ENCODE data around the gene INKA2.

DNA sequence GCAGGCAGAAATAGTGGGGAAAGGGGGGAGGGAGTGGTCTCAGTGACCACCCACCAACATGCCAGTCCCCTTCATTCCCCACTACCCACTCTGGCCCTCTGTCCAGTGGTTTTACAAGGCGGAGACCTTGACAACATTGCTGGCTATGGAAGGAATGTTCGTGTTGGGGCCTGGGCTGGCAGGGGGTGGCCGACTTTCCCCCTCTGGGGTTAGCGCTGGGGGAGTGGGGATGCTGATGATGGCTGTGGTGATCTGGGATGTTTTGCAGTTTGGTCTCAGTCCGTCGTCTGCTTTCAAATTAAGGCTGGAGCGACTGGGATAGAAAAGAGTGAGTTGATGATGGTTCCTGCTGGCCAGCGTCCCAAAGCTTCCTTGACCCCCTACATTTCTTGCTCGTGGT lies 36.8 kb upstream of the INKA2 start:
- TF ChIP-seq POLR2AphosphoS5 (IDR thresholded peaks at IDR 0.05; ENCODE audit: low read depth): no peak
- TF ChIP-seq, protein P1, sequence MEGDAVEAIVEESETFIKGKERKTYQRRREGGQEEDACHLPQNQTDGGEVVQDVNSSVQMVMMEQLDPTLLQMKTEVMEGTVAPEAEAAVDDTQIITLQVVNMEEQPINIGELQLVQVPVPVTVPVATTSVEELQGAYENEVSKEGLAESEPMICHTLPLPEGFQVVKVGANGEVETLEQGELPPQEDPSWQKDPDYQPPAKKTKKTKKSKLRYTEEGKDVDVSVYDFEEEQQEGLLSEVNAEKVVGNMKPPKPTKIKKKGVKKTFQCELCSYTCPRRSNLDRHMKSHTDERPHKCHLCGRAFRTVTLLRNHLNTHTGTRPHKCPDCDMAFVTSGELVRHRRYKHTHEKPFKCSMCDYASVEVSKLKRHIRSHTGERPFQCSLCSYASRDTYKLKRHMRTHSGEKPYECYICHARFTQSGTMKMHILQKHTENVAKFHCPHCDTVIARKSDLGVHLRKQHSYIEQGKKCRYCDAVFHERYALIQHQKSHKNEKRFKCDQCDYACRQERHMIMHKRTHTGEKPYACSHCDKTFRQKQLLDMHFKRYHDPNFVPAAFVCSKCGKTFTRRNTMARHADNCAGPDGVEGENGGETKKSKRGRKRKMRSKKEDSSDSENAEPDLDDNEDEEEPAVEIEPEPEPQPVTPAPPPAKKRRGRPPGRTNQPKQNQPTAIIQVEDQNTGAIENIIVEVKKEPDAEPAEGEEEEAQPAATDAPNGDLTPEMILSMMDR (conservative IDR thresholded peaks at IDR 0.05; ENCODE audit: low read depth in 2 of 2): no peak
- TF ChIP-seq EZH2 (IDR thresholded peaks at IDR 0.05; ENCODE audit: low read depth, unreplicated experiment): no peak
- TF ChIP-seq STAT1 (IDR thresholded peaks at IDR 0.05; ENCODE audit: unreplicated experiment): no peak
- TF ChIP-seq, protein P2, sequence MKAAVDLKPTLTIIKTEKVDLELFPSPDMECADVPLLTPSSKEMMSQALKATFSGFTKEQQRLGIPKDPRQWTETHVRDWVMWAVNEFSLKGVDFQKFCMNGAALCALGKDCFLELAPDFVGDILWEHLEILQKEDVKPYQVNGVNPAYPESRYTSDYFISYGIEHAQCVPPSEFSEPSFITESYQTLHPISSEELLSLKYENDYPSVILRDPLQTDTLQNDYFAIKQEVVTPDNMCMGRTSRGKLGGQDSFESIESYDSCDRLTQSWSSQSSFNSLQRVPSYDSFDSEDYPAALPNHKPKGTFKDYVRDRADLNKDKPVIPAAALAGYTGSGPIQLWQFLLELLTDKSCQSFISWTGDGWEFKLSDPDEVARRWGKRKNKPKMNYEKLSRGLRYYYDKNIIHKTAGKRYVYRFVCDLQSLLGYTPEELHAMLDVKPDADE (IDR thresholded peaks at IDR 0.05): no peak
- TF ChIP-seq, protein P3, sequence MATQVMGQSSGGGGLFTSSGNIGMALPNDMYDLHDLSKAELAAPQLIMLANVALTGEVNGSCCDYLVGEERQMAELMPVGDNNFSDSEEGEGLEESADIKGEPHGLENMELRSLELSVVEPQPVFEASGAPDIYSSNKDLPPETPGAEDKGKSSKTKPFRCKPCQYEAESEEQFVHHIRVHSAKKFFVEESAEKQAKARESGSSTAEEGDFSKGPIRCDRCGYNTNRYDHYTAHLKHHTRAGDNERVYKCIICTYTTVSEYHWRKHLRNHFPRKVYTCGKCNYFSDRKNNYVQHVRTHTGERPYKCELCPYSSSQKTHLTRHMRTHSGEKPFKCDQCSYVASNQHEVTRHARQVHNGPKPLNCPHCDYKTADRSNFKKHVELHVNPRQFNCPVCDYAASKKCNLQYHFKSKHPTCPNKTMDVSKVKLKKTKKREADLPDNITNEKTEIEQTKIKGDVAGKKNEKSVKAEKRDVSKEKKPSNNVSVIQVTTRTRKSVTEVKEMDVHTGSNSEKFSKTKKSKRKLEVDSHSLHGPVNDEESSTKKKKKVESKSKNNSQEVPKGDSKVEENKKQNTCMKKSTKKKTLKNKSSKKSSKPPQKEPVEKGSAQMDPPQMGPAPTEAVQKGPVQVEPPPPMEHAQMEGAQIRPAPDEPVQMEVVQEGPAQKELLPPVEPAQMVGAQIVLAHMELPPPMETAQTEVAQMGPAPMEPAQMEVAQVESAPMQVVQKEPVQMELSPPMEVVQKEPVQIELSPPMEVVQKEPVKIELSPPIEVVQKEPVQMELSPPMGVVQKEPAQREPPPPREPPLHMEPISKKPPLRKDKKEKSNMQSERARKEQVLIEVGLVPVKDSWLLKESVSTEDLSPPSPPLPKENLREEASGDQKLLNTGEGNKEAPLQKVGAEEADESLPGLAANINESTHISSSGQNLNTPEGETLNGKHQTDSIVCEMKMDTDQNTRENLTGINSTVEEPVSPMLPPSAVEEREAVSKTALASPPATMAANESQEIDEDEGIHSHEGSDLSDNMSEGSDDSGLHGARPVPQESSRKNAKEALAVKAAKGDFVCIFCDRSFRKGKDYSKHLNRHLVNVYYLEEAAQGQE (IDR thresholded peaks at IDR 0.05; ENCODE audit: unreplicated experiment): no peak
- TF ChIP-seq EZH2phosphoT487 (IDR thresholded peaks at IDR 0.05; ENCODE audit: unreplicated experiment): no peak
- TF ChIP-seq JUNB (IDR thresholded peaks at IDR 0.05; ENCODE audit: unreplicated experiment): no peak
- no peak for TF ChIP-seq NANOG (IDR thresholded peaks at IDR 0.05; ENCODE audit: borderline replicate concordance)
- no peak for TF ChIP-seq CREB1 (CRISPR knock-in tag; IDR thresholded peaks at IDR 0.05; ENCODE audit: low read depth)
- TF ChIP-seq ZNF114 (CRISPR knock-in tag; IDR thresholded peaks at IDR 0.05): no peak
